DND-41 (cell line): Measurements from ENCODE around the gene SLC7A9.
"Not testable (repeated sequence)": the region's sequence is repeated elsewhere in the genome, so short reads cannot be mapped to it uniquely, and the experiment has no call there.

Experiments
- ATAC-seq: fragments of 200-7000 bp; cut with Tn5 transposase; 3 replicates; pipeline ENCODE4 v1.9.1; 2021; ENCODE audit warnings: low read depth; ENCODE audit not compliant: insufficient read depth
- DNase-seq: peaks from one replicate; pipeline ENCODE4 v3.0.0-alpha.2; 2020
- H2AFZ ChIP-seq: 2 replicates; pipeline ENCODE4 v1.6.0; 2012; ENCODE audit warnings: low read depth, low read length
- H3K27ac ChIP-seq: 2 replicates; pipeline ENCODE4 v1.5.1; 2012; ENCODE audit warnings: low read length, inconsistent platforms
- H3K27me3 ChIP-seq: fragments of 200-600 bp; sonication (generic); 2 replicates; pipeline ENCODE4 v1.6.0; 2012; ENCODE audit warnings: low read length, mild to moderate bottlenecking, inconsistent platforms; ENCODE audit not compliant: insufficient read depth, poor library complexity
- H3K36me3 ChIP-seq: 2 replicates; pipeline ENCODE4 v1.5.1; 2012; ENCODE audit warnings: low read length, inconsistent platforms; ENCODE audit not compliant: insufficient read depth
- H3K4me1 ChIP-seq: 2 replicates; pipeline ENCODE4 v1.5.1; 2012; ENCODE audit warnings: mild to moderate bottlenecking, low read length; ENCODE audit not compliant: insufficient read depth
- H3K4me2 ChIP-seq: 2 replicates; pipeline ENCODE4 v1.6.0; 2012; ENCODE audit warnings: mild to moderate bottlenecking, moderate library complexity, low read length, inconsistent platforms; ENCODE audit not compliant: insufficient read depth
- H3K4me3 ChIP-seq, 2 experiments: fragments of 200-600 bp in 1 of 2; shearing (Covaris generic) in 1 of 2; 2 replicates each; pipeline ENCODE4 v1.5.1; 2012 to 2016; ENCODE audit warnings: inconsistent platforms in 2 of 2, low read length in 2 of 2, mild to moderate bottlenecking in 2 of 2, low read depth in 1 of 2, moderate library complexity in 1 of 2
- H3K79me2 ChIP-seq: 2 replicates; pipeline ENCODE4 v1.6.0; 2012; ENCODE audit warnings: low read length, inconsistent platforms; ENCODE audit not compliant: insufficient read depth
- H3K9ac ChIP-seq: 2 replicates; pipeline ENCODE4 v1.6.0; 2012; ENCODE audit warnings: low read depth, mild to moderate bottlenecking, inconsistent platforms, low read length, moderate library complexity
- H3K9me3 ChIP-seq: 2 replicates; pipeline ENCODE4 v1.5.1; 2012; ENCODE audit warnings: low read length, moderate library complexity, mild to moderate bottlenecking, inconsistent platforms; ENCODE audit not compliant: insufficient read depth, severe bottlenecking
- H4K20me1 ChIP-seq: 2 replicates; pipeline ENCODE4 v1.6.0; 2012; ENCODE audit warnings: low read length; ENCODE audit not compliant: insufficient read depth
- EZH2 ChIP-seq: IDR thresholded peaks from 3 replicates; pipeline ENCODE4 v1.6.1; 2012; ENCODE audit warnings: borderline replicate concordance, low read depth, mild to moderate bottlenecking, moderate library complexity, low read length, inconsistent platforms; ENCODE audit not compliant: severe bottlenecking
- TF ChIP-seq, protein P1 (sequence below): IDR thresholded peaks from 2 replicates; pipeline ENCODE4 v1.5.1; 2012; ENCODE audit warnings: borderline replicate concordance, low read length, moderate library complexity, mild to moderate bottlenecking; ENCODE audit not compliant: poor library complexity, severe bottlenecking; ENCODE audit errors: extremely low read depth

The SLC7A9 gene

DNA sequence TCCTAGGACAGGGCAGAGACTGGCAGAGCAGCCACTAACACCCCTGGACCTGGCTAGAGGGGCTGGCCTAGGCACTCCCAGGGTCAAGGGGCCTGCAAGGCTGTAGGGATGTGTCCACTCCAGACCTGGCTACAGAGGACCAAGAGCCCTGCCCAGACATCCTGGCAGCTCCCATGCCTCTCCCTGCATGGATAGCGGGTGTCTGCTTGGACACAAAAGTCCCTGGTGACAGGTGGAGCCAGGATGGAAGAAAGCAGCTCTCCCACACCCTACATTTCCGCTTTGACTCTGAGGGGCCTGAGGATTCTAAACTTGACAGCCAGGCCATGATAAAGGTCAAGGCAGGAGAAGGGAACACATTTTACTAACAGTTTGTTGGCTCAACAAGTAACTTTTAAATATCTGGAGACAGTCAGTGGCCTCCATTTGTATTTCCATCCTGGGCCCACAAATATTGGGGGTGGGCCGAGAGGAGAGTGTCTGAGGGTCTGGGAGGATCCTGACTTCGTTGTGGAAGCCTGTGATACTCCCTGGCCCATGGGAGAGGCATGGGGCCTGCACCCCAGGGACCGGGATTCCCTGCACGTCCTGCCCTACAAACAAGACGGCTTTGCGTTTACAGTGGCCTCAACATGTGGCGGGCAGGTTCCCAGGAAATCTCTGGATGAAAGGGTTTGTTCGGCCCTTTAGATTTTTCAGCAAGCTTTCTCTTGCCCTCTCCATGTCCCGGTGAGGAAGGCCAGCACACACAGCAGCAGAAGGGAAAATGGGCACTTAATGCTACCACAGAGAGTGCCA lies 19.8 kb upstream of the SLC7A9 start:
- H4K20me1 ChIP-seq = no peaks in the 10 kb centered on the region
- H2AFZ ChIP-seq = no peak overlapping the region
- no peak overlapping the region for H3K4me3 ChIP-seq
- H3K4me1 ChIP-seq = no peaks in the 10 kb centered on the region
- H3K9ac ChIP-seq = no peak overlapping the region
- peaks cover 21% of the 10 kb centered on the region for H3K9me3 ChIP-seq
- TF ChIP-seq EZH2 = no peak
- TF ChIP-seq, protein P1, sequence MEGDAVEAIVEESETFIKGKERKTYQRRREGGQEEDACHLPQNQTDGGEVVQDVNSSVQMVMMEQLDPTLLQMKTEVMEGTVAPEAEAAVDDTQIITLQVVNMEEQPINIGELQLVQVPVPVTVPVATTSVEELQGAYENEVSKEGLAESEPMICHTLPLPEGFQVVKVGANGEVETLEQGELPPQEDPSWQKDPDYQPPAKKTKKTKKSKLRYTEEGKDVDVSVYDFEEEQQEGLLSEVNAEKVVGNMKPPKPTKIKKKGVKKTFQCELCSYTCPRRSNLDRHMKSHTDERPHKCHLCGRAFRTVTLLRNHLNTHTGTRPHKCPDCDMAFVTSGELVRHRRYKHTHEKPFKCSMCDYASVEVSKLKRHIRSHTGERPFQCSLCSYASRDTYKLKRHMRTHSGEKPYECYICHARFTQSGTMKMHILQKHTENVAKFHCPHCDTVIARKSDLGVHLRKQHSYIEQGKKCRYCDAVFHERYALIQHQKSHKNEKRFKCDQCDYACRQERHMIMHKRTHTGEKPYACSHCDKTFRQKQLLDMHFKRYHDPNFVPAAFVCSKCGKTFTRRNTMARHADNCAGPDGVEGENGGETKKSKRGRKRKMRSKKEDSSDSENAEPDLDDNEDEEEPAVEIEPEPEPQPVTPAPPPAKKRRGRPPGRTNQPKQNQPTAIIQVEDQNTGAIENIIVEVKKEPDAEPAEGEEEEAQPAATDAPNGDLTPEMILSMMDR = no peak
- peaks cover 33% of the 10 kb centered on the region for H3K36me3 ChIP-seq
- H3K4me2 ChIP-seq = no peak overlapping the region
- H3K27ac ChIP-seq = no peak overlapping the region
- no peaks in the 10 kb centered on the region for H3K27me3 ChIP-seq
- no peaks in the 10 kb centered on the region for H3K79me2 ChIP-seq
- DNase-seq = no peak
- ATAC-seq = no peak

DNA sequence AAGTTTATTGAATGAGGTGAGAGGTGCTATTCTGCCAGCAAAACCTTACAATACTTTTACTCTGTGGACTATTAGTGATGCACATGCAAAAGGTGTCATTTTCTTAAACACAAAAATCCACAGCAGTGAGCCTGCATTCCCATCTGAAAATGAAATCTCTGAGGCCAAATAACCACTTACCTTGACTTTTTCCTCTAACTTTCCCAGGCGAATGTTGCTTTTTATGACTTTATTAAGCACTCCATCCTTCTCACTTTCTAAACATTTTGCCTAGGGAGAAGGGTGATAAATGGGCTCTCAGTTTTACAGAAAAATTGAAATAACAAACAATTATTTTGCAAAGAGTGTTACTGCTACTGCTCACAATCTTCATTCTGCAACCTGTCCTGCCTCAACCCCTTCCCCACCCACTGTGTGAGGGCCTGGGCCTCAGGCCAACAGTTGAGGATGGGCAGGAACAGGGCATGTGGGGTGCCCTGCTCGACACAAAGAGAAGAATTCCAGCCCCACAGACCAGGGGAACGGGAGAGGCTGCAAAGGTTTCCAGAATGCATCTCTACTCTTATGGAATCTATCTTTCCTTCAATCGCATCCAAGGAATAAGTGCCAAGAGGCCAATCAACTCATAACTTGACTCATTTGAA lies 18.1 kb upstream of the SLC7A9 start:
- Histone ChIP-seq H3K27me3 (no peaks in the 10 kb centered on the region), H3K36me3 (peaks cover 18% of the 10 kb centered on the region), H3K4me1 (no peaks in the 10 kb centered on the region), H4K20me1 (no peaks in the 10 kb centered on the region), H3K9ac (no peak overlapping the region), H3K9me3 (peaks cover 10% of the 10 kb centered on the region), H3K27ac (no peak overlapping the region), H3K4me2 (no peak overlapping the region), H2AFZ (no peak overlapping the region), H3K79me2 (no peaks in the 10 kb centered on the region), H3K4me3 (no peak overlapping the region)
- TF ChIP-seq, protein P1 = no peak
- TF ChIP-seq EZH2 = no peak
- no peak for ATAC-seq
- DNase-seq = no peak

DNA sequence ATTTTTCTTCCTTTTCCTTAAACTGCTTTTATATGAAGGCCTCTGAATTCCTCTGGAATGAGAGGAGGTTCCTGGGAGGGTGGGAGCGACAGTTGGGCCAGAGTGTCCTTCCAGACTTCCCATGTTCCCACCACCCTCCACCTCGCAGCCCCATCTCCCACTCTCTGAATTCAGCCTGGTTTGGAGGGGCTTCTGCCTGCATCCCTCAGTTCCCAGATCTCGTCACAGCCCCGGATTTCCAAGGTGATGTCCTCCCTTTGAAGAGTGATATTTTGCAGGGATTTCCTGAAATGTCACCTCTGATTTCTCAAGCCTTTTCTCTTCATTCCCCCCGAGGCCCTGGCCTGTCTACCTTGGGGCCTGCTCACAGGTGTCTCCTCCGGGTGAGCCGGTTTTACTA lies 16.7 kb upstream of the SLC7A9 start:
- ATAC-seq (no peak), DNase-seq (no peak)
- peaks cover 12% of the 10 kb centered on the region; the same call in 1 of the 2 replicates for H3K36me3 ChIP-seq
- H3K4me2 ChIP-seq = no peak overlapping the region
- TF ChIP-seq, protein P1 = no peak
- TF ChIP-seq EZH2 = no peak
- no peak overlapping the region for H3K4me3 ChIP-seq
- H3K27ac ChIP-seq = no peak overlapping the region
- no peaks in the 10 kb centered on the region for H3K27me3 ChIP-seq
- no peaks in the 10 kb centered on the region for H4K20me1 ChIP-seq
- H3K4me1 ChIP-seq = no peaks in the 10 kb centered on the region
- H3K9me3 ChIP-seq = peaks cover 3% of the 10 kb centered on the region
- no peaks in the 10 kb centered on the region for H3K79me2 ChIP-seq
- no peak overlapping the region for H3K9ac ChIP-seq
- no peak overlapping the region for H2AFZ ChIP-seq

DNA sequence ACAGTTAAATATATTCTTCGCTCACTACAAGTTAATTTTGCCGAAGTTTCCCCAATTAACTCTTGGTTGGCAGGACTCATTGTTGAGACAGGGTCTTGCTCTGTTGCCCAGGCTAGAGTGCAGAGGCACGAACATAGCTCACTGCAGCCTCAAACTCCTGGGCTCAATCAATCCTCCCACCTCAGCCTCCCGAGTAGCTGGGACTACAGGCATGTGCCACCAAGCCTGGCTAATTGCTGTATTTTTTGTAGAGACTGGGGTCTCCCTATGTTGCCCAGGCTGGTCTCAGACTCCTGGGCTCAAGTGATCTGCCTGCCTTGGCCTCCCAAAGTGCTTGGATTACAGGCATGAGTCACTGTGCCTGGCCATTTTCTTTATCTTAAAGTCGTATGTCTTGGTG lies 15.7 kb upstream of the SLC7A9 start:
- not testable (repeated sequence) for DNase-seq, H3K36me3 ChIP-seq, H3K9me3 ChIP-seq, H3K27ac ChIP-seq, H3K9ac ChIP-seq, H3K79me2 ChIP-seq, H3K4me1 ChIP-seq, H3K4me2 ChIP-seq, H4K20me1 ChIP-seq, ATAC-seq, H2AFZ ChIP-seq, H3K27me3 ChIP-seq, H3K4me3 ChIP-seq
